Nephron (organoid): ENCODE measurements around the gene MYO1A.

Source experiments
- H3K27ac Mint-ChIP-seq, 3 experiments: 2 replicates each; pipeline ENCODE4 v1.8.0; 2020; ENCODE audit warnings: mixed read lengths in 3 of 3, mild to moderate bottlenecking in 2 of 3, moderate library complexity in 1 of 3
- H3K27me3 Mint-ChIP-seq: 2 replicates; pipeline ENCODE4 v1.8.0; 2021; ENCODE audit warnings: low read depth, mild to moderate bottlenecking, moderate library complexity, mixed read lengths
- H3K36me3 Mint-ChIP-seq: 2 replicates; pipeline ENCODE4 v1.8.0; 2020; ENCODE audit warnings: low read depth, mixed read lengths
- H3K4me1 Mint-ChIP-seq: 2 replicates; pipeline ENCODE4 v1.8.0; 2020; ENCODE audit warnings: mixed read lengths
- H3K4me3 Mint-ChIP-seq, 3 experiments: 2 replicates each; pipeline ENCODE4 v1.8.0; 2020; ENCODE audit warnings: mild to moderate bottlenecking in 3 of 3, mixed read lengths in 3 of 3, moderate library complexity in 2 of 3
- H3K9me3 Mint-ChIP-seq: 2 replicates; pipeline ENCODE4 v1.8.0; 2020; ENCODE audit warnings: mixed read lengths
- CTCF ChIP-seq, 3 experiments: fragments of 200-600 bp; sonication (generic); IDR thresholded peaks; one replicate each; pipeline ENCODE4 v1.5.0; 2021; ENCODE audit warnings: antibody characterized with exemption in 3 of 3; ENCODE audit not compliant: unreplicated experiment in 3 of 3

The MYO1A gene

DNA sequence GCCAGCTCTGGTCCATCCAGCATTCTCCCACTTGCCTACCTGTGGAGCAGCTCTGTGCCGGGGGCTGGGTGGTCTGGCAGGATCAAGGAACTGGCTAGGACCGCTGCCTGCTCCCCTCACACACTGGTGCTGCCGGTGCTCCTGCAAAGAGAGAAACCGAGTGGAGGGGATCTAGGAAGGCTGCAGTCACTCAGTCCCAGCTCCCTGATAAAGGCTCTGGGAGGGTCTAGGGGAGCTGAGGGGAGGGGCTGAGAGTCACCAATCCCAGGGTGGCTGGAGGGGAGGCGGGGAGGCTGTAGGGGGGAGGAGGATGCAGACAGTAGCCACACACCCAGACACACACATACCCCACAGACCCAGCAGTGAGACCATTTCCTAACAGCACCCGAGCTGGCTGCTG lies 33.6 kb downstream of the MYO1A start, which contains the start of gene TAC3:
Gene TAC3, minus strand, starts transcription at position 182 of the 400 bp plus-strand sequence. CDS start 732 bp downstream, outside the sequence.
- peaks cover 34% of the 10 kb centered on the region for H3K27me3 Mint-ChIP-seq
- no peaks in the 10 kb centered on the region for H3K36me3 Mint-ChIP-seq
- no peak within 1 kb of the TSS for H3K27ac Mint-ChIP-seq
- no peak for TF ChIP-seq CTCF (IDR thresholded peaks at IDR 0.05; ENCODE audit: unreplicated experiment in 3 of 3)
- no peaks in the 10 kb centered on the region for H3K9me3 Mint-ChIP-seq
- H3K4me1 Mint-ChIP-seq: peaks cover 10% of the 10 kb centered on the region
- no peak within 1 kb of the TSS for H3K4me3 Mint-ChIP-seq

DNA sequence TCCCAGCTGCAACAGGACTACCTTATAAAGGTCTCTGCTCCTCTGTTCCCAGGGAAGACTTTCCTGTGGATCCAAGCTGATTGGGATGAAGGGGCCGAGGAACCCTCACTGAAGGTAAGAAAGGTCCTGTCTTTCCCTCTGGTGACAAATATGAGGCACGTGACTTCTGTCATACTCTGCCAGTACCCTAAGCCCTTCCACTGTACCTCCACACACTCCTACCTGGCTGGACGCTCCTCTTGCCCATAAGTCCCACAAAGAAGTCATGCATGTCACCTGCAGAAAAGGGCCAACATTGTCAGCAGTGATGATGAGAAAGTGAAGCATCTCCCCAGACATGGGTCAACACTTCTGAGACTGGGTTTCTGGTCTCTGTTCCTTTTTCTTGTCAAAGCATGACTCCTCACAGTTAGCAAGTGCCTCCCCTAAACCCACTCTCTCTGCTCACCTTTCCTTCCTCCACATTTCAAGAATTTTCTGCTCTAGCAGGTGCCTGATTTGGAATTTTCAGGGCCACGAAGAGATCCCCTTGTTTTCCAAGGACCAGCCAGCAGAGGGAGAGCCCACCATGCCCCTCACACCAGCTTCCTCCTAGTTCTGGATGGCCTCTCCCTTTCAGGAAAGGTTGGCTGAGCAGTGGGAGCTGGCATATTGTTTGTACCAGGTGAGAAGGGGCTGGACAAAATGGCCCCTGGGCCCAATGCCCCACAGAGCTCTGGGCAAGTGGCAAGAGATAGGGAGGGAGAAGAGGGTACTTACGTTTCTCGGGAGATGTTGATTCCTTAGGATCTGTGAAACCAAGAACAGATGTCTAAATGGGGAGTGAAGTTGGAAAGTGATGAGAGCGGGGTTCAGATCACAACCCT lies 37.1 kb downstream of the MYO1A start:
- Mint-ChIP-seq H3K4me1 (peaks cover 13% of the 10 kb centered on the region), H3K27ac (no peak overlapping the region), H3K9me3 (no peaks in the 10 kb centered on the region), H3K4me3 (no peak overlapping the region), H3K27me3 (peaks cover 34% of the 10 kb centered on the region), H3K36me3 (no peaks in the 10 kb centered on the region)
- TF ChIP-seq CTCF (IDR thresholded peaks at IDR 0.05; ENCODE audit: unreplicated experiment in 3 of 3): no peak

- Mint-ChIP-seq H3K9me3 (no peaks in the 10 kb centered on the region), H3K4me3 (no peak overlapping the region), H3K36me3 (no peaks in the 10 kb centered on the region), H3K4me1 (peaks cover 16% of the 10 kb centered on the region), H3K27me3 (peaks cover 38% of the 10 kb centered on the region), H3K27ac (peak overlapping the region in 2 of 3 experiments; percentile 26 to 77)
- no peak for TF ChIP-seq CTCF (IDR thresholded peaks at IDR 0.05; ENCODE audit: unreplicated experiment in 3 of 3)
Observed at GRCh38 chr12:57011438-57012424, 38.2 kb downstream of the MYO1A start.

DNA sequence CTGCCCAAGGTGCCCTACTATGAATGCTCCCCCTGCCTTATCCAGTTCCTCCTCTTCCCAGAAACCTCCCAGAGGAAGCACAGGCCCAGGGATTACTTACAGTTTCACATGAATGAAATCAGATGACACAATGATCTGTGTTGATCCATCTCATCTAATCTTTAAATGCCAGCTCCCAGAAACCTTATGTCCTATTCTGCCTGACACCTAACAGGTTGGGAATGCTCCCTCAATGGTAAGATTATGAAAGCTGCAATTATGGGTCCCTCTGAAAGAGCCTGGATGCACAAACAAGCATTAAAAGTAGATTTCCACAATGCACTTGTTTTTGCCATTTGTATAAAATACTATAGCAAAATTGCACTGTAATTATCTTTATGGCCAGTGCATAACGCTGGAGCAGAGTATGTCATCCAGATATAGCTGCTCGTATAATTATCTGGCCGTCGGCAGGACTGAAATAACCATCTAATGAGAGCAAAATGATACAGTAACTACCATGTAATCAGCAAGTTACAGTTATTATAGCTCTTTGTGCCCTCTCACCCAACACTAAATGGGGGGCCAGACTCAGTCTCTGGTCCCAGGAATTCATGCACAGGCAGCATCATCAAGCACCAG lies 39.2 kb downstream of the MYO1A start:
- Mint-ChIP-seq H3K4me1 (peaks cover 20% of the 10 kb centered on the region), H3K36me3 (no peaks in the 10 kb centered on the region)
- TF ChIP-seq CTCF (IDR thresholded peaks at IDR 0.05; ENCODE audit: unreplicated experiment in 3 of 3): no peak

DNA sequence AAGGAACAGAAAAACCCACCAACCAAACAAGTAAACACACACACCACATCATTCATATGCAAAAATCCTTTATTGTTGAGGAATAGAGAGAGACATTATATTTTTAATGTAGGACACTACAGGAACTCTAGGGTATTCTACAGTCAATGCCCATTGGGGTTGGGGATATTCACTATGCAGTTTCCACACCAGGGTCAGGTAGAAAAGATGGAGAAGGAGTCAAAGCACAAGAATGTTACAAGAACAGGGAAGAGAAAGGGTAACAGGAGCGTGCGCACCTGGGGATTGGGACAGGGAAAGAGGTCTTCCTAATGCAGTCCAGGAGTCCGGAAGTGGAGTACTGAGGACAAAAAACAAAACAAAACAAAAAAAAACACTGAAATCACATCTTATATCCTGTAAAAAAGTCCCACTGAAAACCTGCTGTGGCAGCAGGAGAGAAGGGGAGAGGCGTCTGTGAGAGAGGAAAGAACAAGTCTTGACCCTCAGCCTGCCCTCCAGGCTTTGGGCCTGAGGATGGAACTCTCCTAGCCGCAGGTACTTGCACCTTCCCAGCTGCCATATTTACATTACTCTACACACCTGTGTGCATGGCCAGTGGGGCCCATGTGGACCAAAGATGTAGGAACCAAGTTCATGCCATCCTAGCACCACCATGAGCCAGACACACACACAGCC lies 39.8 kb downstream of the MYO1A start:
- TF ChIP-seq CTCF (IDR thresholded peaks at IDR 0.05; ENCODE audit: unreplicated experiment in 3 of 3): no peak
- peaks cover 30% of the 10 kb centered on the region for H3K27me3 Mint-ChIP-seq
- no peak overlapping the region for H3K4me3 Mint-ChIP-seq
- peaks cover 5% of the 10 kb centered on the region for H3K36me3 Mint-ChIP-seq
- H3K4me1 Mint-ChIP-seq: peaks cover 27% of the 10 kb centered on the region
- no peak overlapping the region for H3K27ac Mint-ChIP-seq
- H3K9me3 Mint-ChIP-seq: no peaks in the 10 kb centered on the region

More for the DNA sequence above, 39.2 kb downstream of the MYO1A start:
- Mint-ChIP-seq H3K27ac (no peak overlapping the region), H3K4me3 (no peak overlapping the region), H3K9me3 (no peaks in the 10 kb centered on the region), H3K27me3 (peaks cover 36% of the 10 kb centered on the region)
